GM12873 (cell line): ENCODE results near the gene SYT13.

Experiments
- TF ChIP-seq, protein P1 (sequence below): IDR thresholded peaks from 2 replicates; pipeline ENCODE4 v1.5.1; 2012; ENCODE audit warnings: low read depth, mild to moderate bottlenecking, moderate library complexity, low read length, control low read depth; ENCODE audit not compliant: insufficient read depth; ENCODE audit errors: missing control alignments

SYT13 gene

DNA sequence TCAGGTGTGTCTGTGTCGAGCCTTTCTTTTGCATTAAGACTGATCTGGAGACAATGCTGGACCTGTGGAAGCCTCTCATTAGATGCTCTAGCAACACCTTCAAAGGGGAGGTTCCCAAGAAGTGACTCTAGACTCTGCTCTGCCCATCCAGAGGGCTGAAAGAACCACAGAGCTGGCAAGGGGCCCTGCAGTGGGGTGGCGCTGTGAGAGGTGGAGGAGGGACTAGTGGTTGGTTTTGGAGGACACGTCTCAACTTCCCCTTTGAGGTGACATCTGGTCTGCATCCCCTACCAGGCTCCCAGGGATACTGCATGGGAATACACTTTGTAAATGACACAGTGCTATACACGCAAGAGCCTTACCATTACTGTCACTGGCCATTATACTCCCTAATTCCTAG is 34.2 kb upstream of the SYT13 start:
- TF ChIP-seq, protein P1, sequence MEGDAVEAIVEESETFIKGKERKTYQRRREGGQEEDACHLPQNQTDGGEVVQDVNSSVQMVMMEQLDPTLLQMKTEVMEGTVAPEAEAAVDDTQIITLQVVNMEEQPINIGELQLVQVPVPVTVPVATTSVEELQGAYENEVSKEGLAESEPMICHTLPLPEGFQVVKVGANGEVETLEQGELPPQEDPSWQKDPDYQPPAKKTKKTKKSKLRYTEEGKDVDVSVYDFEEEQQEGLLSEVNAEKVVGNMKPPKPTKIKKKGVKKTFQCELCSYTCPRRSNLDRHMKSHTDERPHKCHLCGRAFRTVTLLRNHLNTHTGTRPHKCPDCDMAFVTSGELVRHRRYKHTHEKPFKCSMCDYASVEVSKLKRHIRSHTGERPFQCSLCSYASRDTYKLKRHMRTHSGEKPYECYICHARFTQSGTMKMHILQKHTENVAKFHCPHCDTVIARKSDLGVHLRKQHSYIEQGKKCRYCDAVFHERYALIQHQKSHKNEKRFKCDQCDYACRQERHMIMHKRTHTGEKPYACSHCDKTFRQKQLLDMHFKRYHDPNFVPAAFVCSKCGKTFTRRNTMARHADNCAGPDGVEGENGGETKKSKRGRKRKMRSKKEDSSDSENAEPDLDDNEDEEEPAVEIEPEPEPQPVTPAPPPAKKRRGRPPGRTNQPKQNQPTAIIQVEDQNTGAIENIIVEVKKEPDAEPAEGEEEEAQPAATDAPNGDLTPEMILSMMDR, result no peak

DNA sequence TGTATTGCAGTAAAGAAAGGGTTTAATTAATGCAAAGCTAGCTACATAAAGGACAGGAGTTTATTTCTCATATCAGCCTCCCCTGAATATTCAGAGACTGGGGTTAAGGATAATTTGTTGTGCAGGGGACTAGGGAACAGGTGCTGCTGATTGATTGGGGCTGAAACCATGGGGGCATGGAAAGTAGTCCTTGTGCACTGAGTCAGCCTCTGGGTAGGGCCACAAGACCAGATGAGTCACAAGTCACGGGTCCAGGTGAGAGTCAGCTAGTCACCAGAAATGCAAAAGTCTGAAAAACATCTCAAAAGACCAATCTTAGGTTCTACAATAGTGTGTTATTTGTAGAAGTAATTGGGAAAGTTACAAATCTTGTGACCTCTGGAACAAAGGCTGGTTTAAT is 32.9 kb upstream of the SYT13 start:
- TF ChIP-seq, protein P1, result no peak

DNA sequence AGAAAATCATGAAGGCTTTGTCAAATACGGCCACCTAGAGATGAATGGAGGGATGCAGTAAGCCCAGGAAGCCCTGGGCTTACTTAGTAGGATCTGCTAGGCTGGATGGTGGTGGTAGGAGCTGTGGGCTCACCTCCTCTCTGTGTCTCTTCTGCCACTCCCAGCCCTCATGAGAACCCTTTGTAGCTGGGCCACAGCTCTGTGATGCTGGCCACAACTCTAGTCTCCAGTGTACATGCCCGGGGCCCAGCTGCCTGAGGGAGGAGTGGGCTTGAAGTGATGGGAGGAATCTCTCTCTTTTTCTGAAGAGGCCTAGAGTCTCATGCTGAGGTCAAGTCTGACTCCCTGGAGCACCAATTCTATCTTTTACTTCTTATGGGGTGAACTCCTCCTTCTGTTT is 32.4 kb upstream of the SYT13 start:
- TF ChIP-seq, protein P1, result no peak

DNA sequence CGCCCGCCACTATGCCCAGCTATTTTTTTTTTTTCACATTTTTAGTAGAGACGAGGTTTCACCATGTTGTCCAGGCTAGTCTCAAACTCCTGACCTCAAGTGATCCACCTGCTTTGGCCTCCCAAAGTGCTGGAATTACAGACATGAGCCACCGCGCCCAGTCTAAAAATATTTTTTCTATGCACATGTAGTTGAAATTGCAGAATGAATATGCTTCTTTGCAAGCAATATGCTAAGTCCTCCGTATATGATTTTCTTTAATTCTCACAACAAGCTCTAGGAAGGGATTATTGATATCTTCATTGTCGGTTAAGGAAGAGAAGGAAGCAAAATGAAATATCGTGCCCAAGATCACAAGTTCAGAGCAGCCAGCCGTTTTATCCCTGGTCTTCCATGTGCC is 30.1 kb upstream of the SYT13 start:
- TF ChIP-seq, protein P1, result no peak

DNA sequence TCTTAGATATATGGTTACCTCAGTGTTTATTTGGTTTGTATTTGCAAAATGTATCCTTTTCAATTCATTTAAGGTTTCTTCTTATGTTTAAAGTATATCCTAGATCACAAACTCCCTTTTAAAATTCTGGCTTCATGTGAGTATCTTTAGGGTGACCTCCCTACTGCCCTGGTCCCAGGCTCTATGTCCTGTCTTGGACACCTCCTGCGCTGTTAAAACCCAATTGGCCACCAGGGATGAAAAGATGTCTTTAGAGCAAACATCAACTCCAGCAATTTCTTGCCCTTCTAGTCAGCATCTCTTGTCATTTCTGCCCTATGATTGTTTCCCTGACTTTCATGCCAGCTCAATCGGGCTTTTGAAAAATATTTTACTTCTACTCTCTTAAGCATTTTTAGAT is 28.8 kb upstream of the SYT13 start:
- TF ChIP-seq, protein P1, result no peak

DNA sequence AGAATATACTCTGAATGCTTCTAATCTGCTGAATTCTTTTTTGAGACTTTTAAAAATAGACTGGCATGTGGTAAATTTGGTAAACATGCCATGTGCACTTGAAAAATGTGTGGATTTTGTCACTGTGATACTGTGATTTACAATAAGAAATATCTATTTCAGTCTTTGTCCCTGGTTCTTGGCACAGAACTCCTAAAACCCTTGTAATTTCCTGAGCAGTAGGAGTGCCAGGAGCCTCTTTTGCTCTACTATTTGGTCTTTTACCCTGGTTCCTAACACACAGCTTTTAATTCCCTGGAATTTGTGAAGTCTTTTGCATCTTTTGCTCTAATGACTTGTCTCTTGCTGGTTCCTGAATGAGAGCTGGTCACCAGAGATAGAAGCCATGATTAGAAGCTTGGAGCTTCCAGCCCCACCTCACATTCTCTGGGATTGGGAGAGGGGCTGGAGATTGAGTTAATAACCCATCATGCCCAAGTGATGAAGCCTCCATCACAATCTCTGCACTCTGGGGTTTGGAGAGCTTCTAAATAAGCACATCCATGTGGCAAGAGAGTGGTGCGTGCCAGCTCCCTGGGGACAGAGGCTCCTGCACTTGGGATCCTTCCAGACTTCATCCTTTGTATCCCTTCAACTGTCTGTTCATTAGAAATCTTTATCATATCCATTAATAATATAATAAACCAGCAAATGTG is 27.2 kb upstream of the SYT13 start:
- TF ChIP-seq, protein P1, result no peak

DNA sequence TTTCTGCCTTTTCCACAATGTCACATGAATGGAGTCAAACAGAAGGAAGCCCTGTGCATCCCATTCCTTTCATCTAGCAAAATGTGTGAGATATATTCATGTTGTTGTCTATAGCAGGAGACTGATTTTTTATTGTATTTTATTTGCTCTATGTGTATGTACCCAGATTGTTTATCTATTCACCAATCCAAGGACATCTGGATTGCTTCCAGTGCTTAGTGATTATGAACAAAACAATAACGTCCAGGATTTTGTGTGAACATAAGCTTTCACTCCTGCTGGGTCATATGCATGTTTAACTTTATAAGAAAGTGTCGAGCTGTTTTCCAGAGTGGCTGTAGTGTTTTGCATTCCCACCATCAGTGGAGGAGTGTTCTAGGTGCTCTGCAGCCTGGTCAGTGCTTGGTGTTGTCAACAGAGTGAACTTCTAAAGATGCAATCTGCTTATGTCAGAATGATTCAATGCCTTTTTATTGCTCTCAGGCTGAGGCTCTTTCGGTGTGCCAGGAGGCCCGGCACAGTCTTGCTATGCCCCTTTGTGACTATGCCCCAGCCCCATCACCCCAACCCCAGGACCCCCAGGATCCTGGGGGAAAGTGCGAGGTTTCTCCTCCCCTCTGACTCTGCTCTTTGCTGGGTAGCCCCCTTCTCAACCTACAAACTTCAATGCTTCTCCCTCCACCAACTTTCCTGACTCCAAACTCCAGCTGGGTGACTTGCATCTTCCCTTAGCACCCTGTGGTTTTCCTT is 19.9 kb upstream of the SYT13 start:
- TF ChIP-seq, protein P1, result no peak
